Heart left ventricle (tissue), 16 donors: ENCODE data around the gene LSM2. TPM values are rescaled to one million over a fixed set of nuclear protein-coding genes. Genes with fewer than 3 reads are reported as not detected.
A peak's percentile ranks its signal among the peaks of the same experiment; 100 is the strongest.

Source experiments
- ATAC-seq, 4 donors: fragments of 200-7000 bp; cut with Tn5 transposase; one replicate each; pipeline ENCODE4 v1.9.1; 2020 to 2022; ENCODE audit warnings: moderate library complexity in 4 of 4, mild to moderate bottlenecking in 3 of 4, moderate number of reproducible peaks in 1 of 4
- DNase-seq, 5 donors: peaks; one replicate each; pipeline ENCODE4 v3.0.0-alpha.2; 2020
- H3K27ac ChIP-seq, 12 donors: fragments of 200-600 bp; sonication (generic) in 4 of 12; one replicate each; pipeline versions ENCODE4 v1.5.0 to v1.8.0; 2016 to 2022; ENCODE audit warnings: mild to moderate bottlenecking in 2 of 12
- H3K27me3 ChIP-seq, 9 donors: fragments of 200-600 bp; sonication (generic) in 2 of 9; one replicate each; pipeline versions ENCODE4 v1.5.1 to v1.8.0; 2016 to 2022; ENCODE audit warnings: mild to moderate bottlenecking in 3 of 9
- H3K36me3 ChIP-seq, 9 donors: fragments of 200-600 bp; sonication (generic) in 2 of 9; one replicate each; pipeline versions ENCODE4 v1.5.0 to v1.8.0; 2018 to 2022; ENCODE audit warnings: mild to moderate bottlenecking in 2 of 9
- H3K4me1 ChIP-seq, 12 donors: fragments of 200-600 bp; sonication (generic) in 4 of 12; one replicate each; pipeline versions ENCODE4 v1.5.0 to v1.8.0; 2016 to 2022; ENCODE audit warnings: mild to moderate bottlenecking in 3 of 12
- H3K4me3 ChIP-seq, 12 donors: fragments of 200-600 bp; sonication (generic) in 4 of 12; one replicate each; pipeline versions ENCODE4 v1.5.0 to v1.8.0; 2017 to 2022; ENCODE audit warnings: mild to moderate bottlenecking in 9 of 12, moderate library complexity in 4 of 12
- H3K9me3 ChIP-seq, 12 donors: fragments of 200-600 bp; sonication (generic) in 4 of 12; one replicate each; pipeline versions ENCODE4 v1.5.0 to v1.8.0; 2016 to 2022; ENCODE audit warnings: mild to moderate bottlenecking in 1 of 12
- CTCF ChIP-seq, 12 donors: fragments of 200-600 bp; sonication (generic) in 4 of 12; IDR thresholded peaks; one replicate each; pipeline versions ENCODE4 v1.5.0 to v1.8.0; 2018 to 2022; ENCODE audit warnings: antibody characterized with exemption in 12 of 12, mild to moderate bottlenecking in 5 of 12
- POLR2A ChIP-seq, 2 donors: fragments of 450-650 bp; IDR thresholded peaks; one replicate each; pipeline ENCODE4 v1.6.1; 2017; ENCODE audit warnings: antibody characterized with exemption in 2 of 2, mild to moderate bottlenecking in 2 of 2, moderate library complexity in 2 of 2
- WGBS, 4 donors: extraction: QIAGEN DNeasy Blood & Tissue Kit in 2 of 4; methylation state at CpG; one replicate each; pipeline versions ENCODE4 v1.1.5 to v1.1.7; 2013 to 2018; 5-methylcytosine and 5-hydroxymethylcytosine counted together
- intact Hi-C, 10 donors: fragments of 100-400 bp; cut with DNase I; formaldehyde crosslinking; loops; one replicate each; pipeline versions ENCODE4 v1.11.1 to v1.14.2; 2022
- polyA plus RNA-seq, 2 donors: library from polyadenylated mRNA; stranded (reverse); fragments of 200-250 nt; gene quantifications; one replicate each; pipeline ENCODE4 v1.2.3, GENCODE V29; 2013
- total RNA-seq, 9 donors: library from RNA; depleted of rRNA in 2 of 9; stranded (reverse); fragments of >200 nt in 2 of 9; fragmentation: NEBNext Ultra II Directional in 3 of 9; extraction: Animal tissue kit (Norgen Biotek cat#: 25700) in 3 of 9; gene quantifications; one replicate each; pipeline versions ENCODE4 v1.1.0 to v1.2.4, GENCODE V29; 2016 to 2023
- donor health status: ischemic (EF 13 %, LVEDD 7.1; RV severe dilation, severe dysfunction).
- donor health status: healthy with polysubstance abuse.
- donor health status: DM: no; HTN: yes; CAD: no.
- donor health status: DM: no; HTN: no; CAD: no.
- donor health status: ischemic (EF 25% LVEDD 6.9; RV normal size, moderate dysfunction).
- donor health status: ischemic (EF 25% LVEDD 5.7; RV mildly dilated, moderate dysfunction).
- donor health status: healthy.
- donor health status: DM: yes; HTN: yes; CAD: no.
- donor health status: ischemic (EF 35%, LVEDD 5.7; RV mildly dilated, moderate dysfunction).
- donor health status: nonischemic (EF 11% LVEDD 7.7; RV severe dilation, severe dysfunction).
- donor health status: DM: yes; HTN: yes; CAD: no.
- donor health status: PGD.
- donor health status: ischemic (EF 29% LVEDD 5.4; RV normal size, mild dysfunction).
- donor health status: nonischemic (EF 23%, LVEDD 6.1; RV moderate dilation, normal function).

The LSM2 gene
- total and polyA plus RNA-seq, 11 donors: 22.9 to 64.7 (median 26.6) TPM

GRCh38 chr6:31792090-31792374 lies 14.7 kb downstream of the LSM2 start:
- Histone ChIP-seq H3K4me3 (no peak overlapping the region), H3K9me3 (no peaks in the 10 kb centered on the region), H3K36me3 (peaks cover 0 to 56% (median 34%) of the 10 kb centered on the region in 9 donors), H3K27me3 (no peaks in the 10 kb centered on the region), H3K27ac (no peak overlapping the region), H3K4me1 (peaks cover 0 to 33% (median 18%) of the 10 kb centered on the region in 12 donors)
- intact Hi-C loops: loop anchor here in 2 of 10 donors (5.0 to 10.0 kb wide), 2 partner anchors 40 to 57 kb away; partner anchors contain the start of gene CLIC1 (in 1 of the 2)
- TF ChIP-seq POLR2A (IDR thresholded peaks at IDR 0.05): no peak
- TF ChIP-seq CTCF (IDR thresholded peaks at IDR 0.05): no peak
- WGBS, 4 donors: 68 to 89% (median 79%) methylated on average over 3 of the region's 3 CpGs
- ATAC-seq (no peak), DNase-seq (no peak)

DNA sequence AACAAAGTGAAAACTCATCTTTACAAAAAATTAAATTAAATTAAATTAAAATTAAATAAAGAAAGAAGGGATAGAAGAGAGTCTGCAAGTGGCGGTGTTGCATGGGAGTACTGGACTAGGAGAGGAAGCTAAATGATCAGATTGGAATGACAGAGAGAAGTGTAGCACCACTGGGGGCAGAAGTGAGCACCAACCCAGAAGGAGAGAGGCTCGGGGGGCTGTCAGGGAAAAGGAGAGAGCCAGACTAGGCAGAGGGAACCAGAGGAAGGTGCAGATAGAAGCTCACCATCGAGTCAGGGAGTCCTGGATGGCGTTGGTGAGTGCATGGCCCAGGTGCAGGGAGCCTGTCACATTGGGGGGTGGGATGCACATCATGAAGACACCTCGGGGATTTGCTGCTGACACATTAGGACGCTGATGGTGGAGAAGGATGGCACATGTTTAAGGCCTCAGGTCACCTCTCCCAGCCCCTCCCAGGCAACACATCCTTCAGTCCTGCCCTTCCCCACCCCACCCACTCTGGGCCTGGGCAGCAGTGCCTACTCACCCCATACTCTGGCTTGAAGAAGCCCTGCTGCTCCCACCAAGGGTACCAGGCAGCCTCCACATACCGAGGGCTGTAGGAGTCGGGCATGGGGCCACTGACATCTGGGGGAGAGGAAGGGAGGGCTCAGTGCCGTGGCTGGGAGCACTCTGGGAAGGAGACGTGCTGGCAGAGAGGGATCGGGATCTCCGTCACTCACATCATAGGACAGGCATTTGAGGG lies 15.3 kb downstream of the LSM2 start:
- peaks cover 0 to 53% (median 33%) of the 10 kb centered on the region in 9 donors for H3K36me3 ChIP-seq
- DNase-seq: no peak
- intact Hi-C loops: loop anchor here in 2 of 10 donors (5.0 to 10.0 kb wide), 2 partner anchors 41 to 57 kb away; partner anchors contain the start of gene CLIC1 (in 1 of the 2)

GRCh38 chr6:31785475-31785874 lies 21.3 kb downstream of the LSM2 start:
- Histone ChIP-seq H3K9me3 (no peaks in the 10 kb centered on the region), H3K27ac (no peak overlapping the region), H3K27me3 (no peaks in the 10 kb centered on the region), H3K4me3 (no peak overlapping the region), H3K36me3 (peaks cover 0 to 81% (median 65%) of the 10 kb centered on the region in 9 donors), H3K4me1 (no peaks in the 10 kb centered on the region)
- 96 to 98% (median 96%) methylated on average over 10 to 11 of the region's 11 CpGs for WGBS, 4 donors
- DNase-seq (no peak), ATAC-seq (no peak)
- intact Hi-C loops: no loop called here
- TF ChIP-seq CTCF (IDR thresholded peaks at IDR 0.05) (no peak), POLR2A (IDR thresholded peaks at IDR 0.05) (no peak)

More for the DNA sequence above, 15.3 kb downstream of the LSM2 start:
- no peak for ATAC-seq
- H3K27ac ChIP-seq: no peak overlapping the region
- H3K9me3 ChIP-seq: no peaks in the 10 kb centered on the region
- TF ChIP-seq CTCF (IDR thresholded peaks at IDR 0.05) (peak; percentile 24 to 61 (median 40)), POLR2A (IDR thresholded peaks at IDR 0.05) (no peak)
- no peaks in the 10 kb centered on the region for H3K27me3 ChIP-seq
- H3K4me3 ChIP-seq: no peak overlapping the region
- peaks cover 0 to 33% (median 18%) of the 10 kb centered on the region in 12 donors for H3K4me1 ChIP-seq
- 67 to 72% (median 70%) methylated on average over 12 of the region's 12 CpGs for WGBS, 4 donors

- no peak overlapping the region for H3K27ac ChIP-seq
- ATAC-seq: no peak
- H3K4me3 ChIP-seq: no peak overlapping the region
- DNase-seq: peak in 1 of 5 donors; percentile 11
- intact Hi-C loops: no loop called here
- no peaks in the 10 kb centered on the region for H3K27me3 ChIP-seq
- peaks cover 0 to 83% (median 69%) of the 10 kb centered on the region in 9 donors for H3K36me3 ChIP-seq
- 93 to 96% (median 96%) methylated on average over 15 of the region's 15 CpGs for WGBS, 4 donors
- no peaks in the 10 kb centered on the region for H3K4me1 ChIP-seq
- TF ChIP-seq CTCF (IDR thresholded peaks at IDR 0.05): no peak
- no peak for TF ChIP-seq POLR2A (IDR thresholded peaks at IDR 0.05)
- no peaks in the 10 kb centered on the region for H3K9me3 ChIP-seq
Measured at GRCh38 chr6:31784098-31784925, 22.5 kb downstream of the LSM2 start.
